ENCODE results near the gene FRAT1. TPM values are rescaled to one million over a fixed set of nuclear protein-coding genes. Genes with fewer than 3 reads are reported as not detected.
A peak's percentile ranks its signal among the peaks of the same experiment; 100 is the strongest.

FRAT1 gene
- total RNA-seq, 1 experiment from 2014 or later, result 5.3 TPM

DNA sequence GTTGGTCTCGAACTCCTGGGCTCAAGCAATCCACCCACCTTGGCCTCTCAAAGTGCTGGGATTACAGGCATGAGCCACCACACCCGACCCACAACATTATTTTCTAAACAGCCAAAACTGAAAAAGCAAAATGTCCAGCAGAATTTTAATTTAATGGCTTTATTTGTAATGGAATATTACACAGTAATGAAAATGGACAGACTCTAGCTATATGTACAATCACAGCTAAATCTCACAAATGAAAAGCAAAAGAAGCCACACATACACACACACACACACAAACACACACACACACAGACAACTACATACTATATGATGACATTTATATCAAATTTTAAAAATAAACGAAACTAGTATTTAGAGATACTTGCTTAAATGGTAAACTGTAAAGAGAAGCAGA is 45.4 kb upstream of the FRAT1 start:
- Histone ChIP-seq H3K4me3 (ENCODE audit: low read depth in 2 of 2, low read length in 2 of 2) (no peak overlapping the region), H3K4me1 (ENCODE audit: control insufficient read depth, insufficient read depth, low read length) (peaks cover 21% of the 10 kb centered on the region), H3K27me3 (ENCODE audit: control insufficient read depth, insufficient read depth, low read length) (no peaks in the 10 kb centered on the region), H3K36me3 (ENCODE audit: control insufficient read depth, insufficient read depth, low read length) (no peaks in the 10 kb centered on the region), H3K9me3 (ENCODE audit: control insufficient read depth, insufficient read depth, low read depth, low read length) (peaks cover 11% of the 10 kb centered on the region; the same call in 1 of the 2 replicates), H3K27ac (ENCODE audit: low read length) (no peak overlapping the region)
- ChIA-PET CTCF (no interaction called here), POLR2A (interaction anchor here (0.7 kb wide), 1 partner anchor 133 kb away, joined by 4 read pairs; no protein-coding TSS in a partner anchor)
- no TSS peak for BruUV-seq (replicated peaks)
- no peak for TF ChIP-seq SIN3A (IDR thresholded peaks at IDR 0.05; ENCODE audit: borderline replicate concordance, insufficient read depth, low read depth, low read length)
- TF ChIP-seq, protein P1, sequence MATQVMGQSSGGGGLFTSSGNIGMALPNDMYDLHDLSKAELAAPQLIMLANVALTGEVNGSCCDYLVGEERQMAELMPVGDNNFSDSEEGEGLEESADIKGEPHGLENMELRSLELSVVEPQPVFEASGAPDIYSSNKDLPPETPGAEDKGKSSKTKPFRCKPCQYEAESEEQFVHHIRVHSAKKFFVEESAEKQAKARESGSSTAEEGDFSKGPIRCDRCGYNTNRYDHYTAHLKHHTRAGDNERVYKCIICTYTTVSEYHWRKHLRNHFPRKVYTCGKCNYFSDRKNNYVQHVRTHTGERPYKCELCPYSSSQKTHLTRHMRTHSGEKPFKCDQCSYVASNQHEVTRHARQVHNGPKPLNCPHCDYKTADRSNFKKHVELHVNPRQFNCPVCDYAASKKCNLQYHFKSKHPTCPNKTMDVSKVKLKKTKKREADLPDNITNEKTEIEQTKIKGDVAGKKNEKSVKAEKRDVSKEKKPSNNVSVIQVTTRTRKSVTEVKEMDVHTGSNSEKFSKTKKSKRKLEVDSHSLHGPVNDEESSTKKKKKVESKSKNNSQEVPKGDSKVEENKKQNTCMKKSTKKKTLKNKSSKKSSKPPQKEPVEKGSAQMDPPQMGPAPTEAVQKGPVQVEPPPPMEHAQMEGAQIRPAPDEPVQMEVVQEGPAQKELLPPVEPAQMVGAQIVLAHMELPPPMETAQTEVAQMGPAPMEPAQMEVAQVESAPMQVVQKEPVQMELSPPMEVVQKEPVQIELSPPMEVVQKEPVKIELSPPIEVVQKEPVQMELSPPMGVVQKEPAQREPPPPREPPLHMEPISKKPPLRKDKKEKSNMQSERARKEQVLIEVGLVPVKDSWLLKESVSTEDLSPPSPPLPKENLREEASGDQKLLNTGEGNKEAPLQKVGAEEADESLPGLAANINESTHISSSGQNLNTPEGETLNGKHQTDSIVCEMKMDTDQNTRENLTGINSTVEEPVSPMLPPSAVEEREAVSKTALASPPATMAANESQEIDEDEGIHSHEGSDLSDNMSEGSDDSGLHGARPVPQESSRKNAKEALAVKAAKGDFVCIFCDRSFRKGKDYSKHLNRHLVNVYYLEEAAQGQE (IDR thresholded peaks at IDR 0.05; ENCODE audit: insufficient read depth in 1 of 2, low read depth in 2 of 2, low read length in 1 of 2), result no peak
- TF ChIP-seq TCF7L2 (IDR thresholded peaks at IDR 0.05; ENCODE audit: low read depth, low read length), result no peak
- TF ChIP-seq POLR2AphosphoS5 (IDR thresholded peaks at IDR 0.05; ENCODE audit: low read depth, low read length), result no peak
- TF ChIP-seq, protein P2, sequence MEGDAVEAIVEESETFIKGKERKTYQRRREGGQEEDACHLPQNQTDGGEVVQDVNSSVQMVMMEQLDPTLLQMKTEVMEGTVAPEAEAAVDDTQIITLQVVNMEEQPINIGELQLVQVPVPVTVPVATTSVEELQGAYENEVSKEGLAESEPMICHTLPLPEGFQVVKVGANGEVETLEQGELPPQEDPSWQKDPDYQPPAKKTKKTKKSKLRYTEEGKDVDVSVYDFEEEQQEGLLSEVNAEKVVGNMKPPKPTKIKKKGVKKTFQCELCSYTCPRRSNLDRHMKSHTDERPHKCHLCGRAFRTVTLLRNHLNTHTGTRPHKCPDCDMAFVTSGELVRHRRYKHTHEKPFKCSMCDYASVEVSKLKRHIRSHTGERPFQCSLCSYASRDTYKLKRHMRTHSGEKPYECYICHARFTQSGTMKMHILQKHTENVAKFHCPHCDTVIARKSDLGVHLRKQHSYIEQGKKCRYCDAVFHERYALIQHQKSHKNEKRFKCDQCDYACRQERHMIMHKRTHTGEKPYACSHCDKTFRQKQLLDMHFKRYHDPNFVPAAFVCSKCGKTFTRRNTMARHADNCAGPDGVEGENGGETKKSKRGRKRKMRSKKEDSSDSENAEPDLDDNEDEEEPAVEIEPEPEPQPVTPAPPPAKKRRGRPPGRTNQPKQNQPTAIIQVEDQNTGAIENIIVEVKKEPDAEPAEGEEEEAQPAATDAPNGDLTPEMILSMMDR (IDR thresholded peaks at IDR 0.05), result no peak
- intact Hi-C loops (cut with micrococcal nuclease; ENCODE audit: unreplicated experiment), result no loop called here
- in situ Hi-C loops (cut with HindIII; ENCODE audit: low pct_unique_long_range_greater_than_20kb, low sequenced_read_pairs), result no loop called here
- no peak for DNase-seq (ENCODE audit: low read depth, low spot score)
- ATAC-seq, result no peak

DNA sequence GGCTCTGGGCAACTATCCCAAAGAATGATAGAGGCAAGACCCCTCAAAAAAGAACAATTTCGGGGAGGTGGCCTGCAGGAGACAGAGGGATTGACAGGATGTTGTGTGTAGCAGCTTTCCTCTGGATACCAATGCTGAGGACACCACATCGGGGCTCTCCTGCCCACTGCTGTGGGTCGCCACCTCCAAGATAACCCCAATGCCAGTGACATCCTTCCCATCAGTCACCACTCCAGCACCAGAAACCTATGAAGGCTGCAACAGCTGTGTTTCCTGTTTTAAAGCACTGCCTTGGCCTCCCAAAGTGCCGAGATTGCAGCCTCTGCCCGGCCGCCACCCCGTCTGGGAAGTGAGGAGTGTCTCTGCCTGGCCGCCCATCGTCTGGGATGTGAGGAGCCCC is 44.2 kb upstream of the FRAT1 start:
- TF ChIP-seq, protein P1 (IDR thresholded peaks at IDR 0.05; ENCODE audit: insufficient read depth in 1 of 2, low read depth in 2 of 2, low read length in 1 of 2), result no peak
- TF ChIP-seq SIN3A (IDR thresholded peaks at IDR 0.05; ENCODE audit: borderline replicate concordance, insufficient read depth, low read depth, low read length) (no peak), TCF7L2 (IDR thresholded peaks at IDR 0.05; ENCODE audit: low read depth, low read length) (no peak), POLR2AphosphoS5 (IDR thresholded peaks at IDR 0.05; ENCODE audit: low read depth, low read length) (no peak)
- TF ChIP-seq, protein P2 (IDR thresholded peaks at IDR 0.05), result no peak
- no TSS peak for BruUV-seq (replicated peaks)
- DNase-seq (ENCODE audit: low read depth, low spot score) (no peak), ATAC-seq (no peak)
- intact Hi-C loops (cut with micrococcal nuclease; ENCODE audit: unreplicated experiment) (loop anchor here (5.0 kb wide), 1 partner anchor 52 kb away; no protein-coding TSS in a partner anchor), in situ Hi-C loops (cut with HindIII; ENCODE audit: low pct_unique_long_range_greater_than_20kb, low sequenced_read_pairs) (no loop called here)
- Histone ChIP-seq H3K9me3 (ENCODE audit: control insufficient read depth, insufficient read depth, low read depth, low read length) (peaks cover 11% of the 10 kb centered on the region; the same call in 1 of the 2 replicates), H3K4me3 (ENCODE audit: low read depth in 2 of 2, low read length in 2 of 2) (no peak overlapping the region), H3K27ac (ENCODE audit: low read length) (peak overlapping the region; percentile 0; the same call in 1 of the 2 replicates), H3K4me1 (ENCODE audit: control insufficient read depth, insufficient read depth, low read length) (peaks cover 32% of the 10 kb centered on the region), H3K36me3 (ENCODE audit: control insufficient read depth, insufficient read depth, low read length) (no peaks in the 10 kb centered on the region), H3K27me3 (ENCODE audit: control insufficient read depth, insufficient read depth, low read length) (no peaks in the 10 kb centered on the region)
- ChIA-PET CTCF (interaction anchor here (0.6 to 0.7 kb wide), 2 partner anchors 66 to 79 kb away, joined by 3 read pairs; no protein-coding TSS in a partner anchor), POLR2A (interaction anchor here (0.5 kb wide), 1 partner anchor 167 kb away, joined by 3 read pairs; no protein-coding TSS in a partner anchor)

Data from Panc1 (cell line).